Suprapubic skin (tissue), 3 donors: ENCODE measurements around the gene TMUB2.

Source experiments
- CTCF ChIP-seq, 2 donors: fragments of 200-600 bp in 1 of 2; fragments of 450-650 bp in 1 of 2; sonication (generic) in 1 of 2; IDR thresholded peaks; one replicate each; pipeline ENCODE4 v1.5.1; 2016 to 2019; ENCODE audit warnings: antibody characterized with exemption in 2 of 2, mild to moderate bottlenecking in 1 of 2, moderate library complexity in 1 of 2
- EP300 ChIP-seq: sonication (generic); formaldehyde crosslinking; IDR thresholded peaks from one replicate; pipeline ENCODE4 v1.6.1; 2017; ENCODE audit warnings: antibody characterized with exemption
- POLR2A ChIP-seq, 2 donors: fragments of 450-650 bp; IDR thresholded peaks; one replicate each; pipeline ENCODE4 v1.6.1; 2017; ENCODE audit warnings: antibody characterized with exemption in 2 of 2, mild to moderate bottlenecking in 2 of 2, moderate library complexity in 2 of 2

GRCh38 chr17:44197107-44197506, 10.3 kb downstream of the TMUB2 start:
- TF ChIP-seq CTCF (IDR thresholded peaks at IDR 0.05) (no peak), POLR2A (IDR thresholded peaks at IDR 0.05) (no peak), EP300 (no peak)
